GM19468 (cell line): Measurements from ENCODE around the gene AHRR.
A peak's percentile ranks its signal among the peaks of the same experiment; 100 is the strongest.

Source experiments
- ATAC-seq: cut with Tn5 transposase; IDR thresholded peaks from one replicate; pipeline ENCODE4 v1.9.1; 2021; ENCODE audit warnings: mild to moderate bottlenecking, moderate library complexity, moderate number of reproducible peaks; ENCODE audit not compliant: unreplicated experiment; ENCODE audit errors: extremely low read depth

Gene AHRR

DNA sequence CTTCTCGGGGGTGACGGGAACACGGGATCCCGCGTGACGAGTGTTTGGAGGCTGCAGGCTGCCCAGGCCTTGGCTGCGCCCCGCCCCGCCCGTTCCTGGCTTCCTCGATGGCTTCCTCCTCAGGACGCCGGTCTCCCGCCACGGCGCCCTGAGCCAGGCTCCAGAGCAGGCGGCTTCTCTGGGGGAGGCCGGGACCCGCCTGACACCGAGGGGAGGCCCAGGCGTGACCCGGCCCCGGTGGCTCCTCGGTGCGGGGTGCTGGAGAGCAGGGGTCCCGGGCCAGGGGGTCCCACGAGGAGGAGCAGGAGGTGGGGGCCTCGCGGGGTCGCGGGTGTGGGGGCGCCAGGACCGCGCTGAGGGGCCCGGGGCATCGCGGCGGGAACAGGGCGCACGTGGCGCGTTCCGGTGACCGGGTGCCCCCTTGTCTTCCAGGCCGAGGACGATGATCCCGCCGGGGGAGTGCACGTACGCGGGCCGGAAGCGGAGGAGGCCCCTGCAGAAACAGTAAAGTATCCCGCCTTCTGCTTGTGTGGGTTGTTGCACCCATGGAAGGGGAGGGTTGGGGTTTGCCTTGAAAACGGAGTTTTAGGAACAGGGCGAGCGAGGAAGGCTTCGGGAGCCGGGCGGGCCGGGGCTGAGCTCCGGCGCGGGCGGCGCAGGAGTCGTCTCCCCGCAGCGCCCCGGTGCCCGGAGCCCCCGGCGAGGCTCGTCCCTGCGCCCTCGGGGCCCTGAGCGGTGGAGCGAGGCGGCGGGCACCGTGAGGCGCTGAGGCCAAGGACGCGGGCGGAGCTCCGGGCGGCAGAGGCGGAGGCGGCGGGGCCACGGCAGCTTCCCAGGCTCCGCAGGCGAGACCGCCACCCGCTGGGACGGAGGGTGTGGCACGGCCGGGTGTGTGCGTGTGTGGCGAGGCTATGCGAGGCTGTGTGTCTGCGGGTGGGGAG lies 22.2 kb downstream of the AHRR start:
- peak; percentile 26 for ATAC-seq

DNA sequence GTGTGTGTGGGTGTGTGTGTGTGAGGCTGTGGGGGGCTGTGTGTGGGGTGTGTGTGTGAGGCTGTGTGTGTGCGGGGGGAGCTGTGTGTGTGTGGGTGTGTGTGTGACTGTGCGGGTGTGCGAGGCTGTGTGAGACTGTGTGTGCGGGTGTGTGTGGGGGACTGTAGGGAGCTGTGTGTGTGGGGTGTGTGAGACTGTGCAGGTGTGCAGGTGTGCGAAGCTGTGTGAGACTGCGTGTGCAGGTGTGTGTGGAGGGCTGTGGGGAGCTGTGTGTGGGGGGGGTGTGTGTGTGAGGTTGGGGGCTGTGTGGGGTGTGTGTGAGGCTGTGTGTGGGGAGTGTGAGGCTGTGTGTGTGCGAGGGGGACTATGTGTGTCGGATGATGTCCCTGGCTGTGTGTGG lies 23.2 kb downstream of the AHRR start:
- no peak for ATAC-seq

DNA sequence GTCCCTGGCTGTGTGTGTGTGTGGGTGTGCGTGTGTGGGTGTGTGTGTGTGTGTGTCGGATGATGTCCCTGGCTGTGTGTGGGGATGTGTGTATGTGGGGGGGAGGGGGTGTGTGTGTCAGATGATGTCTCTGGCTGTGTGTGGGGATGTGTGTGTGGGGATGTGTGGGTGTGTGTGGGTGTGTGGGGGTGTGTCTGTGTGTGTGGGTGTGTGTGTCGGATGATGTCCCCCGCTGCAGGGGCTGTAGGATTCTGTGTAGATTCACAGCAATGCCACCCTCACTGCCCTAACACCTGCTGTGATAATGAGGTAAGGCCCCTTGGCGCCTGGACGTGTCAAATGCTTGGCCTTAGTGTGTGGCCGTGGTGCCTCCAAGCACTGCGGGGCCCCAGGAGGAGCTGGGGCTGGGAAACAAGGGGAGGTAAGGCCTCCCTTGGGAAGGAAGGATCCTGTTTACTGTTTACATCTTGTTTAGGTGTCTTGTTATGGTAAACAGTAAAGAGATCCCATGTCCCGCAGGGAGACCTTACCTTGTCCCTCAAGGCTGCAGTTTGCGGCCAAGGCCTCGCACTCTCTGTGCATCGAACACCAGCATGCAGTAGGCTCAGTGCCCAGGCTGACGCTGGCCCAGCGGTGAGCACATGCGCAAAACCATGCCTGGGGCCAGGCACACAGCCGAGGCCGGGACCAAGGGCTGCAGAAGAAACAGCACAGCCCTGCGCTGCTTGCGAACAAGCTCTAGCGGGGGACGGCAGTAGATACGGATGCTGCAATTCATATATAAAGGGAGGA lies 24.1 kb downstream of the AHRR start:
- ATAC-seq, result no peak

DNA sequence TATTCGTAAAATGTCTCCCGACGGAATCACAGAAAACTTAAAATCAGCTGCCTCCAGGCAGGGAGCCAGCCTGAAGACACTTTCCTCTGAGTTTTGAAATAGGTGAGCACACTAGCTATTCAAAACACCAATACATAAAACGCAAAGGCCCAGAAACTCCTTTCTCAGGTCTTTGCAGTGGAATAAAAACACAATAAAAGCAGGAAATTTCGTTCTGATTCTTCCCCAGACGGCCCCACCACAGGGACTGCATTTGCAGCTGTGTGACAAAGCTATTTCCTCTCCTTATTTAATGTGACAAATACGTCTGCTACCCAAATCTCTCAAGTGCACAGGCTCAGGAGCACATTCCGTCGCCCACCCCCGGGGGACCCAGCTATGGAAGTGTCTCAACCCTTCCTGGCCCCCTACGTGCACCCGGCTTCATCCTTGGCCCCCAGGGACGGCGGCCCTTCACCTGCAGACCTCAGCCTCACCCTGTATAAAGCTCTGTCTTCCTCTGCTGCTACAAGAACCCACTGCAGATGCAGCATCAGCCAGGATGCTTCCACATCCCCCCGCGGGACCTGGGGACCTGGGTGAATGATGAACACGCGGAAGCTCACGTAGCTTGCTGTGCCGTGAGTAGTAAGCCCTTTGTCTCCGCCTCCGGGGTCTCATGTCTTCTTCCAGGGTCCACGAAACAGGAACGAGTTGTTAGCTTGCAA lies 24.9 kb downstream of the AHRR start:
- no peak for ATAC-seq

DNA sequence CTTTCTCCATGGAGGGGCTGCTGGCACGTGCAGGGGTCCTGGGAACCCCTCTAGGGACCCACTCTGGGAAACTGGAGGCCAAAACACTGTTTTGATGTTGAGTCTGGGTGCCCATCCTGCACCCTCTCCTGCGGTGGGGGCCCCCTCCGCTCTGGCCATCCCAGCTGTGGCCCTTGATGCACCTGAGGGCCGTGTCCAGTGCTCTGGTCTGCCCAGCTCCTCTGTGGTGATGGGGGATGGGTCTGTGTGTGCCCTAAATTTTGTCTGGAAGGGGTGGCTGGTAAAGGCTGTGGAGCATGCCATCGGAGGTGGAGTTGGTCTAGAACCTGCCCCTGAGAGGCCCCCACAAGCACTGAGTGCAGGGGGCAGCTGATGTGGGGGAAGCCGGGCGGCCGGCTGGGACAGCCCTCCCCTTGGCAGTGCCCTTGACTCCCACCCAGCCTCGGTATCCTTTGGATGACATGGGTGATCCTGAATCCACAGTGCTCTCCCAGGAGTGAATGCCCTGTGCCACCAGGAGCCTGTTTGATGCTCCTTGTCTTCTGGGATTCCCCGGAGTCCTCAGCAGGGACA lies 26.3 kb downstream of the AHRR start:
- no peak for ATAC-seq

DNA sequence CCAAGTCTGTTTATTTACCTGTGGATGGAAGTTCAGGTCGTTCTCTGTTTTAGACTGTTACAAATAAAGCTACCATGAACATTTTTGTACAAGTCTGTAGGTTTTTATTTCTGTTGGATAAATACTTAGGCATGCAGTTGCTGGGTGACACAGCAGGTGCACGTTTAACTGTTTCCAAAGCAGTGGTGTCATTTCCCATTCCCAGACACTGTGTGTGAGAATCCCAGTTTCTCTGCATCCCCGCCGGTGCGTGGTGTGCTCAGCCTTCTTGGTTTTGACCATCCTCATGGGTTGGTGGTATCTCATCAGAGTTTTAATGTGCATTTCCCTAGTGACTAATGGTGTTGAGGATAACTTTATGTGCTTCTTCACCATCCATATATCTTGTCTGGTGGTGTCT lies 27.2 kb downstream of the AHRR start:
- no peak for ATAC-seq

DNA sequence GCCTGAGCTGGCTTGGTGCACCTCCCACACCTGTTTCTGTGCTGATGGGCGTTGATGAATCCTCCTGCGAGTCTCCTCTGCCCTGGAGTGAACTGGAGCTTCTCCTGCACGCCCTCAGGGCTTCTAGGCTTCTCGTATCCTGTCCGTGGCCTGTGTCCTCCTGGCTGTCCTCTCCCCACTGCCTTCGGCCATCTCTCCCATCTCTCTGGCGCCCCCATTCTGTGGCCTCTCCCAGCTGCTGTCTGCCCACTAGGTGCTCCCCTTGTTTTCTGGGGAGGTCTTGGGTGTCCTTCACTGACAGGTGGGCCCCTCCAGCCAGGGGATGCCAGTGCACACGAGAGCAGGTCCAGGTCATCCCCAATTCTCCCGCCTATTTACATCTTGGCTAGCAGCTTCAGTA lies 28.8 kb downstream of the AHRR start:
- ATAC-seq, result no peak

DNA sequence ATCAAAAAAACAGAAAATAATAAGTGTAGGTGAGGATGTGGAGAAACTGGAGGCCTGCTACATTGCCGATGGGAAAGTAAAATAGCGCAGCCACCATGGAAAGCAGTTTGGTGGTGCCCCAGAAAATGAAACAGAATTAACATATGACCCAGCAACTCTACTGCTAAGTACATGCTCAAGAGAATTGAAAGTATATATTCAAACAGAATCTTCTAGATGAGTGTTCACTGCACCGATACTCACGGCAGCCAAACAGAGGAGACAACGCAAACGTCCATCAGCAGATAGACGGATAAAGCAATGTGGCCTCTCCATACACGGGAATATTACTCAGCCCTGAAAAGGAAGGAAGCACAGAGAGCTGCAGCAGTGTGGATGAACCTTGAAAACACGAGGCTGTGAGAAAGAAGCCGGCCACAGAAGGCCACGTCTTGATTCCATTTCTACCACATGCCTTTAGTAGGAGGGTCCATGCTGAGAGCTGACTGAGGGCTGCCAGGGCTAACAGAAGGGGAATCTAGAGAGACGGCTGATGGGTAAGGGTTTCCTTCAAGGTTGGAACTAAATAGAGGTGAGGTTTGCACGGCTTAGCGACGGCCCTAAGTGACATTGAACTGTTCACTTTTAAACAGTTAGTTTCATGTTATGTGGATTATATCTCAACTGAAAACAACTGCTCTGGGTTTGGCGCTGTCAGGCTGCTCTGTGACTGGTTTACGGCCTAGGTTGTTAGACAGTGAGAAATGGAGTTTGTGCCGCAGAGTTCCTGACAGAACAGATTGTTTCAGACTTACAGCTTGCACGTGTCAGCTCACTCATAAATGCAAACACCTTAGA lies 29.8 kb downstream of the AHRR start:
- no peak for ATAC-seq

DNA sequence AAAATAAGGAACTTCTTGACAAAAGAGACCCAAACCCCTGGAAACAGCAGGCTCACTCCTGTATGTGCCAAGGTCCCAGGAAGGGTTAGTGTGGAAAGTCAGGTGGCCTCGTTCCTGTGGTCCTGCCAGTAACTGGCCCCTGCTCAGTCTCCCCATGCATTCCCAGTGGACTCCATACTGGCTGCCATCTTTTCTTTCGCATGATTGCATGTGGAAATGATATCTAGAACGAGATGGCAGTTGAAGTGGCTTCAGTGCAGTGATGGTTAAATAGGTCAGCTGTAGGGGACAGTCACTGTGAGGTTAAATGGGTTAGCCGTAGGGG lies 30.4 kb downstream of the AHRR start:
- ATAC-seq, result no peak

DNA sequence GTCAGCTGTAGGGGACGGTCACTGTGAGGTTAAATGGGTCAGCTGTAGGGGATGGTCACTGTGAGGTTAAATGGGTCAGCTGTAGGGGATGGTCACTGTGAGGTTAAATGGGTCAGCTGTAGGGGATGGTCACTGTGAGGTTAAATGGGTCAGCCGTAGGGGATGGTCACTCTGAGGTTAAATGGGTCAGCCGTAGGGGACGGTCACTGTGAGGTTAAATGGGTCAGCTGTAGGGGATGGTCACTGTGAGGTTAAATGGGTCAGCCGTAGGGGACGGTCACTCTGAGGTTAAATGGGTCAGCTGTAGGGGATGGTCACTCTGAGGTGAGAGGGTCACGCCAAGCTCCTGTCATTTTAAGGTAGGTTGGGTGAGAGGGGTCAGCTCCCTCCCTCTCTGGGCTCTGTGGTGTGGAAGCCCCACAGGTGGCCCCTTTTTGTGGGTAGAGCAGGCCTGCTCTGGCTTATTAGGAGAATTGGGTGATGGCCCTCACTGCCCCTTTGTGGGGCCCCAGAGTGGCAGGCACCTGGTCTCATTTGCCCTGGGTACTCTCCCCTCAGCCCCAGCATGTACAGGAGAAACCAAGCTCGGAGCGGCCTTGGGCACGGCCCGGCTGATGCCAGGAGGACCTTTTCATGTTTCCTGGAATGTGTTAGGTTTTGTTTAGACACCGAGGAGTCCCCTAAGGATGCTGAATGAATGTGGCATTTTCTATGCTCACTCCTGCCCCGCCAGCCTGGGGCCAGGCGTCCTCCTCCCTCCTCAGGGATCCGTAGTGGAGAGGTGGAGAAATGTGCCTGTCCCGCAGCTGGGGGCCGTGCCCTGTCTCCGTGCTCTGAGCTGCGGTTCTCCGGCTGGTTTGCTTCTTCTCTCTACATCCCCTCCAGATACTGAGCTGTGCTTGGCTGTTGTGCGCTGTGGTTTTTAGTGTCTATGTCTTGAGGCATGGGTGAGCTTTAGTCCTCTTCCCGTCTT lies 31.4 kb downstream of the AHRR start:
- no peak for ATAC-seq

DNA sequence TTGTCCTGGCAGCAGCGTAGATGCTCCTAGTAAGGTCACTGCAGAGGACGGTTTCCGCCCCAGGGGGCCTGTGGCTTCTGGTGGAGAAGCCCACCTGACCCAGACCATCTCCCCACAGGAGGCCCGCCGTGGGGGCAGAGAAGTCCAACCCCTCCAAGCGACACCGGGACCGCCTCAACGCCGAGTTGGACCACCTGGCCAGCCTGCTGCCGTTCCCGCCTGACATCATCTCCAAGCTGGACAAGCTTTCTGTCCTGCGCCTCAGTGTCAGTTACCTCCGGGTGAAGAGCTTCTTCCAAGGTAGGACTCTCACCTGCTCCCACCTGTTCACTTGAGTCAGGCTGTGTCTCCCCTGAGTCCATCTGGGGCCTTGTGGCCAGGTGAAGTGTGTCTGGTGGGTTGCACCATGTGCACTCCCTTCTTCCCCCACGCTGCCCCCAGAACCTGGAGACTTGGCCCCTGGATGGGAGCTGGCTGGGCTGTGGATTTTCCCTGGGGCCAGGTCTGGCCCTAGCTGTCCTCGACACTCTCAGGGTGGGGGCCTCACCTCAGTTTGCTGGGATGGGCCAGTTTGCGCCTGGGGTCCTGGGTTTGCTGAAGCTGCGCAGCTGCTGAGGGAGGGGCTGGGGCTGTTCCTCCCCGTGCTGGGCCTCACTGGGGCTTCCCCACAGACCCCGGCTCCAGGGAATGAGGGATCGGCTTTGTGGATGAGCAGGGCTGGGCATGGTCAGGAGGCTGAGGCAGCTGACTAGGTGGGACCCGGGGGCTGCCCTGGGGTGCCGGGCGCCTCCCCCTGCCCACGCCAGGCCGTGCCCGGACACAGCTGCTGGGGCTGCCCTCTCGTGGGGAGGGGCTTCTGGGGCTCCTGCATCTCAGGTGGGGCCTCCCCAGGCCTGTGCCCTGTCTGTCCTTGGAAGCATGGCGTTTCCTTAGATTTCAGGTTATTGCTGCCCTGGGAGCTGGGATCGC lies 32.4 kb downstream of the AHRR start:
- ATAC-seq, result no peak

DNA sequence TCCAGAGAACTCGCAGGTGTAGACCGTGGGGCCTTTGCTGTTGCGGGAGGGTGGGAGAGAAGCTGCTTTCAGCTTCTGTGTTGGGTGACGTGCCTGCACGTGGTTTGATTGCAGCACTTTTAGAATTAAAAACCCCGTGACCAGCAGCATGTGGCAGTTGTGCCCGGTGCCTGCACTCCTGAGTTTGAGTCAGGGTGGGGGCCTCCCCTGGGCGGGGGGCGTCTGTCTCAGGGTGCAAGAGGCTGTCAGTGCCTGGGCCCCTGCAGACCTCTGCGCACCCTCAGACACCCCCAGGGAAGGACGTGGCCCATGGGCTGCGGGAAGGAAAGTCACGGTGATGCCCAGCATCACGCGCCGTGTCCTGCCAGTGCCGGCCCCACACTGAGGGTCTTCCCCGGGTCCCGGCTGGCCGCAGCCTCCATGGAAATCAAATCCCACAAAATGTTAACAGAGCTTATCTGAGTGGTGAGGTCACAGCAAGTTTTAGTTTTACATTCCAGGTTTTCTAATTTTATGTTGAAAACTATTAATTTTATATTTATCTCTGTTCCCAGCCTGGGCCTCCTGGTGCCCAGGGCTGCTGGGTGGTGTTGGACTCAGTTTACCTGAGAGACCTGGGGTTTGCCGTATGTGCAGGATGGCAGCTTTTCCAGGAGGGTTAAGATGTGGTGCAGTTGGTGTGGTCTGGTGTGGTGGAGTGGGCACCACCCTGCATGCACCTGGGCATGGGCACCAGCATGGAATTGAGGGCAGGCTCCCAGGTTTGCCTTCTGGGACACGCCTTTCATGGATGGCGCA lies 33.3 kb downstream of the AHRR start:
- ATAC-seq, result no peak

DNA sequence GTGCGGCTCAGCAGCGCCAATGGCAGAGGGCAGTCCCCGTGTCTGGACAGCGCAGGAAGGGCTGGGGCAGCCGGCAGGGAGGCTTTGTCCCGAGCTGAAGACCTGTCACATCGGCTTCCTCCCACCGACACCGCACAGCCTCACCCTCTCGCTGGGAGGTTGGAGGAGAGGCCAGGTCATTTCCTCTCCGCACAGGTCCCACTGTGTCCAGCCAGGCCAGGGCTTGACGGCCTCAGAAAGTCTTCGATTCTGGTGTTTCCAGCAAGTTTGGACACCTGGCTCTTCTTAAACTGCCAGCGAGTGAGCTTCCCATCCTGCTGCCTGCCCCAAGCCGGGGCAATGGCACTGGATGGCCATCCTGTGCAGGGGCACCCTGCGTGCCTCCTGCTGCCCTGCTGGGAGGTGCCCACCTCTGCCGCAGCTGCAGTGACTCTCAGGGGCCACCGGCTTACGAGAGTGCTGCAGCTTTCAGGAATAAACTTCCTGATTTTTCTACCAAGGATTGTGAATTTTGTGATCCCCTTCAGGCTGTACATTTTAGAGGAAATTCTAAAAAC lies 33.9 kb downstream of the AHRR start:
- ATAC-seq, result no peak

DNA sequence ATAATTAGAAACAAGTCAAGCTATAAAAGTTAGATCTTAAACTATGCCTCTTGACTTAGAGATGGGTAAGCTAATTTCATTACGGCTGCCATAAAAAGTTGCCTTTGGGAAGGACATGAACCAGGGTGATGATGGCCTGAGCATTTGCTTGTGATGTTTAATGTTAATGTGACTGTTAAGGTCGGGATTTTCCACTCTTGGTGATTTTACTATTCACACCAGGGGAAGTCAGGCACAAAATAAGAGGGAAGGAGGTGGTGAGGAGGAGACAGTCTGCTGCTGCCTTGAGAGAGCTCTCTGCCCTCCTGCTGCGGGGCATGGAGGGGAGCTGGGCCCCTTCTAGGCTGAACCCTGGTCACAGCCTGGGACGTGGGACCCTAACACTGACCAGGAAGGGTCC lies 34.4 kb downstream of the AHRR start:
- no peak for ATAC-seq

DNA sequence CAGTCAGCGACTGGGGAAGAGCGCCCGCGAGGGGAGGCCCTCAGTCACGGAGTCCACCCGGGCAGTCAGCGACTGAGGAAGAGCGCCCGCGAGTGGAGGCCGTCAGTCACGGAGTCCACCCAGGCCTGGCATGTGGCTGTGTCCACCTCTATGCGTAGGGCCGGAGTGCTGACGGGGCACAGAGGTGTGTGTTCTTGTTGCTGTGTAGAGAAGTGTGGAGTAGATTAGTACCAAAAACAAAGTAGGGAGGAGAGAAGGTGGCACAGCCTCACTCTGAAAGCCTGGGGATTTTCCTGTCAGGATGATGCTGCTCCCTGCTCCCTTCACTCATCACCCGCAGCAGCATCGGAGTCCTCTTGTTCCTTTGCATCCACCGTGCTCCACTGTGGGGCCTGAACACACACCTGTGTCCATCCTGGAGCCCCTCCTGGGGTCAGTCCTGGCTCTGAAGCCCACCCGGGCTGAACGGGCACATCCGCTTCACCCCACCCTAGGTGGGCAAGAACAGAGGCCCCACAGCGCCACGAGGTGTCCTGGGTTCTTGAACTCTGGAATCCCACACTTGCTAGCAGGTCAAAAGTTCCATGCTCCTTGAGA lies 37.9 kb downstream of the AHRR start:
- no peak for ATAC-seq
